HEK293 (cell line): ENCODE measurements around the gene SPACA7.

Source experiments
- CTCF ChIA-PET: fragments of 350-600 bp; formaldehyde crosslinking; extraction: SDS; loops from one replicate; lab custom pipeline; 2021; ENCODE audit warnings: antibody characterized with exemption; lab: Yijun Ruan, JAX
- POLR2A ChIA-PET: fragments of 300-600 bp; formaldehyde crosslinking; extraction: SDS; loops from one replicate; lab custom pipeline; 2020; ENCODE audit warnings: antibody characterized with exemption, inconsistent platforms; lab: Yijun Ruan, JAX
- H3K27ac ChIP-seq: fragments of 200-500 bp; sonication (Bioruptor generic); 2 replicates; pipeline ENCODE4 v1.5.1; 2014; ENCODE audit warnings: low read depth, low read length, control low read depth, inconsistent platforms; ENCODE audit errors: extremely low read depth
- H3K36me3 ChIP-seq, 2 experiments: fragments of 200-500 bp in 1 of 2; sonication (Bioruptor generic) in 1 of 2; 1 replicate in 1 of 2; 2 replicates in 1 of 2; pipeline ENCODE4 v1.5.1; 2014 to 2017; ENCODE audit warnings: inconsistent platforms in 2 of 2, low read length in 2 of 2; ENCODE audit not compliant: control insufficient read depth in 2 of 2, insufficient read depth in 1 of 2
- H3K4me1 ChIP-seq: fragments of 200-500 bp; sonication (Bioruptor generic); 2 replicates; pipeline ENCODE4 v1.5.1; 2014; ENCODE audit warnings: mild to moderate bottlenecking, low read length, inconsistent platforms; ENCODE audit not compliant: control insufficient read depth, insufficient read depth
- H3K4me3 ChIP-seq: 2 replicates; pipeline ENCODE4 v1.5.1; 2011; ENCODE audit warnings: low read depth, mild to moderate bottlenecking, control low read depth, low read length, moderate library complexity
- H3K9me3 ChIP-seq: fragments of 200-500 bp; sonication (Bioruptor generic); 2 replicates; pipeline ENCODE4 v1.5.1; 2014; ENCODE audit warnings: low read depth, low read length, inconsistent platforms; ENCODE audit not compliant: control insufficient read depth, insufficient read depth
- ATF2 ChIP-seq: fragments of 450-650 bp; formaldehyde crosslinking; IDR thresholded peaks from 2 replicates; pipeline ENCODE4 v1.5.1; 2016; ENCODE audit warnings: missing biosample characterization, missing genetic modification characterization, low read depth
- GLI2 ChIP-seq: fragments of 450-650 bp; formaldehyde crosslinking; IDR thresholded peaks from 2 replicates; pipeline ENCODE4; 2017; ENCODE audit warnings: missing biosample characterization, missing genetic modification characterization, low read depth, borderline replicate concordance
- HOXD13 ChIP-seq: sonication (generic); formaldehyde crosslinking; IDR thresholded peaks from 2 replicates; pipeline ENCODE4 v1.8.0; 2022; ENCODE audit warnings: missing genetic modification reagents, borderline replicate concordance
- IKZF3 ChIP-seq: fragments of 450-650 bp; IDR thresholded peaks from 2 replicates; pipeline ENCODE4 v1.5.0; 2018; ENCODE audit warnings: missing biosample characterization, mild to moderate bottlenecking, missing genetic modification characterization, moderate library complexity
- KLF1 ChIP-seq: fragments of 450-650 bp; formaldehyde crosslinking; IDR thresholded peaks from 2 replicates; pipeline ENCODE4 v1.5.1; 2016; ENCODE audit warnings: missing biosample characterization, missing genetic modification characterization
- KLF9 ChIP-seq: fragments of 450-650 bp; formaldehyde crosslinking; IDR thresholded peaks from 2 replicates; pipeline ENCODE4 v1.5.1; 2016; ENCODE audit warnings: missing biosample characterization, missing genetic modification characterization, low read depth
- PATZ1 ChIP-seq: fragments of 450-650 bp; formaldehyde crosslinking; IDR thresholded peaks from 2 replicates; pipeline ENCODE4 v1.5.1; 2016; ENCODE audit warnings: missing biosample characterization, missing genetic modification characterization
- SETDB1 ChIP-seq: IDR thresholded peaks from one replicate; pipeline ENCODE4 v1.6.1; 2017; ENCODE audit warnings: mild to moderate bottlenecking, low read length, moderate library complexity, mixed read lengths; ENCODE audit not compliant: insufficient read length
- SP7 ChIP-seq: fragments of 450-650 bp; formaldehyde crosslinking; IDR thresholded peaks from 2 replicates; pipeline ENCODE4 v1.5.1; 2016; ENCODE audit warnings: missing biosample characterization, missing genetic modification characterization
- TRIM28 ChIP-seq: IDR thresholded peaks from 2 replicates; pipeline ENCODE4 v1.6.1; 2011; ENCODE audit warnings: low read length, control low read depth, borderline replicate concordance
- ZBTB10 ChIP-seq: fragments of 450-650 bp; formaldehyde crosslinking; IDR thresholded peaks from 2 replicates; pipeline ENCODE4 v1.5.1; 2016; ENCODE audit warnings: missing biosample characterization, missing genetic modification characterization
- ZBTB11 ChIP-seq: fragments of 450-650 bp; formaldehyde crosslinking; conservative IDR thresholded peaks from 2 replicates; pipeline ENCODE4 v1.5.1; 2016; ENCODE audit warnings: low read depth, missing biosample characterization, missing genetic modification characterization
- ZNF133 ChIP-seq: fragments of 450-650 bp; formaldehyde crosslinking; IDR thresholded peaks from 2 replicates; pipeline ENCODE4 v1.5.1; 2016; ENCODE audit warnings: missing biosample characterization, missing genetic modification characterization
- ZNF146 ChIP-seq: fragments of 450-650 bp; formaldehyde crosslinking; IDR thresholded peaks from 2 replicates; pipeline ENCODE4 v1.5.1; 2016; ENCODE audit warnings: missing biosample characterization, missing genetic modification characterization
- ZNF16 ChIP-seq: fragments of 450-650 bp; formaldehyde crosslinking; IDR thresholded peaks from 2 replicates; pipeline ENCODE4 v1.5.1; 2016; ENCODE audit warnings: low read depth, missing biosample characterization, missing genetic modification characterization
- ZNF211 ChIP-seq: fragments of 450-650 bp; formaldehyde crosslinking; IDR thresholded peaks from 2 replicates; pipeline ENCODE4 v1.5.1; 2016; ENCODE audit warnings: low read depth, missing biosample characterization, missing genetic modification characterization
- ZNF398 ChIP-seq: fragments of 450-650 bp; formaldehyde crosslinking; IDR thresholded peaks from 2 replicates; pipeline ENCODE4 v1.5.1; 2017; ENCODE audit warnings: missing biosample characterization, missing genetic modification characterization
- ZNF510 ChIP-seq: fragments of 450-650 bp; formaldehyde crosslinking; IDR thresholded peaks from 2 replicates; pipeline ENCODE4 v1.5.1; 2018; ENCODE audit warnings: mild to moderate bottlenecking, missing genetic modification characterization, missing biosample characterization; ENCODE audit not compliant: insufficient replicate concordance
- ZNF621 ChIP-seq: fragments of 450-650 bp; formaldehyde crosslinking; IDR thresholded peaks from 2 replicates; pipeline ENCODE4 v1.5.1; 2017; ENCODE audit warnings: missing biosample characterization, missing genetic modification characterization
- ZNF623 ChIP-seq: fragments of 450-650 bp; formaldehyde crosslinking; IDR thresholded peaks from 2 replicates; pipeline ENCODE4 v1.5.1; 2016; ENCODE audit warnings: missing biosample characterization, missing genetic modification characterization
- ZNF701 ChIP-seq: fragments of 450-650 bp; formaldehyde crosslinking; IDR thresholded peaks from 2 replicates; pipeline ENCODE4 v1.5.1; 2016; ENCODE audit warnings: missing biosample characterization, missing genetic modification characterization
- ZNF776 ChIP-seq: fragments of 450-650 bp; formaldehyde crosslinking; IDR thresholded peaks from 2 replicates; pipeline ENCODE4 v1.5.0; 2017; ENCODE audit warnings: missing biosample characterization, missing genetic modification characterization, borderline replicate concordance
- ZNF792 ChIP-seq: fragments of 450-650 bp; formaldehyde crosslinking; IDR thresholded peaks from 2 replicates; pipeline ENCODE4 v1.5.1; 2016; ENCODE audit warnings: missing biosample characterization, missing genetic modification characterization
- ZXDB ChIP-seq: fragments of 450-650 bp; formaldehyde crosslinking; IDR thresholded peaks from 2 replicates; pipeline ENCODE4 v1.5.1; 2016; ENCODE audit warnings: missing biosample characterization, missing genetic modification characterization

The SPACA7 gene

GRCh38 chr13:112416647-112417046 is 40.5 kb downstream of the SPACA7 start (continued):
- TF ChIP-seq ZNF621 (tag by site-specific recombination) = no peak
- TF ChIP-seq ZNF398 = no peak

GRCh38 chr13:112417079-112417478 is 40.9 kb downstream of the SPACA7 start:
- no peaks in the 10 kb centered on the region for H3K4me1 ChIP-seq
- H3K9me3 ChIP-seq = no peaks in the 10 kb centered on the region; the same call in 1 of the 2 replicates
- H3K36me3 ChIP-seq = no peaks in the 10 kb centered on the region
- no peak overlapping the region for H3K27ac ChIP-seq
- ChIA-PET CTCF (no interaction called here), POLR2A (no interaction called here)
- TF ChIP-seq KLF1 (tag by site-specific recombination) = no peak
- no peak for TF ChIP-seq ZNF792
- no peak for TF ChIP-seq TRIM28
- TF ChIP-seq ZNF133 = peak; percentile 97
- TF ChIP-seq ZNF623 = no peak
- TF ChIP-seq ZBTB10 (tag by site-specific recombination) = no peak
- TF ChIP-seq ZNF510 = peak; percentile 14
- no peak for TF ChIP-seq ZNF701
- TF ChIP-seq IKZF3 (tag by site-specific recombination) = no peak
- no peak for TF ChIP-seq HOXD13 (CRISPR knock-in tag)
- no peak for TF ChIP-seq SP7 (tag by site-specific recombination)
- TF ChIP-seq ZNF776 (tag by site-specific recombination) = no peak
- TF ChIP-seq SETDB1 = peak; percentile 73
- no peak overlapping the region for H3K4me3 ChIP-seq

- Histone ChIP-seq H3K4me1 (no peaks in the 10 kb centered on the region), H3K9me3 (no peaks in the 10 kb centered on the region; the same call in 1 of the 2 replicates), H3K4me3 (no peak overlapping the region), H3K27ac (no peak overlapping the region), H3K36me3 (no peaks in the 10 kb centered on the region)
- POLR2A ChIA-PET = no interaction called here
- CTCF ChIA-PET = interaction anchor here (0.6 kb wide), 2 partner anchors 182 to 507 kb away, joined by 3 read pairs; no protein-coding TSS in a partner anchor
- TF ChIP-seq GLI2 = no peak
- TF ChIP-seq ZNF211 = no peak
- TF ChIP-seq ZNF16 (tag by site-specific recombination) = no peak
- TF ChIP-seq ZNF146 (tag by site-specific recombination) = no peak
- TF ChIP-seq PATZ1 = no peak
- TF ChIP-seq ATF2 (tag by site-specific recombination) = no peak
- TF ChIP-seq ZXDB (tag by site-specific recombination) = no peak
- no peak for TF ChIP-seq KLF9 (tag by site-specific recombination)
- TF ChIP-seq ZBTB11 (tag by site-specific recombination) = no peak
Measured at GRCh38 chr13:112424098-112424497, 47.9 kb downstream of the SPACA7 start.
